ENCODE data around the gene ASB3.

- no peak for TF ChIP-seq EZH2 (IDR thresholded peaks at IDR 0.05; ENCODE audit: low read length)
- TF ChIP-seq, protein P1, sequence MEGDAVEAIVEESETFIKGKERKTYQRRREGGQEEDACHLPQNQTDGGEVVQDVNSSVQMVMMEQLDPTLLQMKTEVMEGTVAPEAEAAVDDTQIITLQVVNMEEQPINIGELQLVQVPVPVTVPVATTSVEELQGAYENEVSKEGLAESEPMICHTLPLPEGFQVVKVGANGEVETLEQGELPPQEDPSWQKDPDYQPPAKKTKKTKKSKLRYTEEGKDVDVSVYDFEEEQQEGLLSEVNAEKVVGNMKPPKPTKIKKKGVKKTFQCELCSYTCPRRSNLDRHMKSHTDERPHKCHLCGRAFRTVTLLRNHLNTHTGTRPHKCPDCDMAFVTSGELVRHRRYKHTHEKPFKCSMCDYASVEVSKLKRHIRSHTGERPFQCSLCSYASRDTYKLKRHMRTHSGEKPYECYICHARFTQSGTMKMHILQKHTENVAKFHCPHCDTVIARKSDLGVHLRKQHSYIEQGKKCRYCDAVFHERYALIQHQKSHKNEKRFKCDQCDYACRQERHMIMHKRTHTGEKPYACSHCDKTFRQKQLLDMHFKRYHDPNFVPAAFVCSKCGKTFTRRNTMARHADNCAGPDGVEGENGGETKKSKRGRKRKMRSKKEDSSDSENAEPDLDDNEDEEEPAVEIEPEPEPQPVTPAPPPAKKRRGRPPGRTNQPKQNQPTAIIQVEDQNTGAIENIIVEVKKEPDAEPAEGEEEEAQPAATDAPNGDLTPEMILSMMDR (optimal IDR thresholded peaks at IDR 0.05 in 1 of 3, IDR thresholded peaks at IDR 0.05 in 1 of 3, conservative IDR thresholded peaks at IDR 0.05 in 1 of 3; ENCODE audit: extremely low read depth in 1 of 3, insufficient read depth in 2 of 3, low read length in 3 of 3): no peak
These were observed 36.5 kb downstream of the ASB3 start for GRCh38 chr2:53750041-53750768.

Measured in keratinocyte (primary cell).